Measurements from ENCODE around the gene USP15.

DNA sequence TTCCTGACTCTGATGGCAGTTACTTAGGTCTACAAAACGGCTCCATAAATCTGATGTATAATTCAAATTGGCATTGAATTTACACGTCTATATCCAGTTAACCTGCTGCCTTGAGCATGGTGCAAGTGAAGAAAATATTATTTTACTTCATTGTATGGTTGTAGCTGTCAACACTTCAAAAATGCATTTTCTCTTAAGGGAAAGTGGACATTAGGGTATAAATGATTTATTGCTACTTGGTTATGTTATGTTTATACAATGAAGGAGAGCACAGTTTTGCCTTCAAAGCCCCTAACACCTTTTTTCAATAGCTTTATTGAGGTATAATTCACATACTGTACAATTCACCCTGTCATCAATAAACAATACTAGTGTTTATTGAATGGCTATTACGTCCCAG, 2.0 kb upstream of the USP15 start:
- TF ChIP-seq, protein P1, sequence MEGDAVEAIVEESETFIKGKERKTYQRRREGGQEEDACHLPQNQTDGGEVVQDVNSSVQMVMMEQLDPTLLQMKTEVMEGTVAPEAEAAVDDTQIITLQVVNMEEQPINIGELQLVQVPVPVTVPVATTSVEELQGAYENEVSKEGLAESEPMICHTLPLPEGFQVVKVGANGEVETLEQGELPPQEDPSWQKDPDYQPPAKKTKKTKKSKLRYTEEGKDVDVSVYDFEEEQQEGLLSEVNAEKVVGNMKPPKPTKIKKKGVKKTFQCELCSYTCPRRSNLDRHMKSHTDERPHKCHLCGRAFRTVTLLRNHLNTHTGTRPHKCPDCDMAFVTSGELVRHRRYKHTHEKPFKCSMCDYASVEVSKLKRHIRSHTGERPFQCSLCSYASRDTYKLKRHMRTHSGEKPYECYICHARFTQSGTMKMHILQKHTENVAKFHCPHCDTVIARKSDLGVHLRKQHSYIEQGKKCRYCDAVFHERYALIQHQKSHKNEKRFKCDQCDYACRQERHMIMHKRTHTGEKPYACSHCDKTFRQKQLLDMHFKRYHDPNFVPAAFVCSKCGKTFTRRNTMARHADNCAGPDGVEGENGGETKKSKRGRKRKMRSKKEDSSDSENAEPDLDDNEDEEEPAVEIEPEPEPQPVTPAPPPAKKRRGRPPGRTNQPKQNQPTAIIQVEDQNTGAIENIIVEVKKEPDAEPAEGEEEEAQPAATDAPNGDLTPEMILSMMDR (conservative IDR thresholded peaks at IDR 0.05): no peak
- TF ChIP-seq EZH2 (IDR thresholded peaks at IDR 0.05; ENCODE audit: low read depth): no peak

Data from PC-9 (cell line).